ENCODE measurements around the gene PRKACB. TPM values are rescaled to one million over a fixed set of nuclear protein-coding genes. Genes with fewer than 3 reads are reported as not detected.

PRKACB gene
- total and polyA plus RNA-seq, 2 experiments from 2014 or later = 14.6 to 28.0 TPM

DNA sequence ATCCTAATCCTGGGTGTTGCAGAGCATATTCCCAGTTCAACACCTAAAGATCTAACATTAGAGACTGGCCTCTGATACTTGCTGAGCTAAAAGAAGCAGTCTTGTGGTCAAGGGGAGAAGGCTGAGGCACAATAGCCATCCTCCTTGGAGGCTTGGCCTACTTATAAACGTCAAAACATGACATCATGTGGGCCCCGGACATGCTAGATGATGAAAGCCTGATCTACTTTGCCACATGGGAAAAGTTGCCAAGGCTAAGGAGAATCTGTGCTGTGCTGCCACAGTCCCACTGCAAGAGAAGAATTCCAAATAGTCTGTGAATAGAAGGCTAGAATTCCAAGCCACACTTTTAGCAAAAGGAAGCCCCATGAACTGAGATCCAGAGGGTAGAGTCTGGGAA lies 113.5 kb downstream of the PRKACB start:
- H2AFZ ChIP-seq = no peak overlapping the region
- H3F3A ChIP-seq (replicated peaks; ENCODE audit: low read depth) = no peaks in the 10 kb centered on the region
- ATAC-seq (no peak), DNase-seq (ENCODE audit: low spot score) (no peak)
- no peak overlapping the region for H3K4me2 ChIP-seq
- H3K4me1 ChIP-seq (ENCODE audit: insufficient read depth) = peaks cover 8% of the 10 kb centered on the region; the same call in 1 of the 2 replicates
- no peaks in the 10 kb centered on the region for H3K79me2 ChIP-seq (replicated peaks; ENCODE audit: insufficient read depth)
- H3K27me3 ChIP-seq (ENCODE audit: insufficient read depth) = no peaks in the 10 kb centered on the region
- H3K27ac Mint-ChIP-seq = no peak overlapping the region
- H3K9me2 ChIP-seq (ENCODE audit: insufficient read depth) = peaks cover 8% of the 10 kb centered on the region
- TF ChIP-seq CREB1 (CRISPR knock-in tag; IDR thresholded peaks at IDR 0.05; ENCODE audit: low read depth) = no peak
- no peak for TF ChIP-seq NANOG (IDR thresholded peaks at IDR 0.05; ENCODE audit: borderline replicate concordance)
- TF ChIP-seq EZH2 (IDR thresholded peaks at IDR 0.05; ENCODE audit: low read depth, unreplicated experiment) = no peak
- TF ChIP-seq JUNB (IDR thresholded peaks at IDR 0.05; ENCODE audit: unreplicated experiment) = no peak
- TF ChIP-seq ZNF331 (CRISPR knock-in tag; IDR thresholded peaks at IDR 0.05; ENCODE audit: low read depth) = no peak
- no peak overlapping the region for H3K4me3 Mint-ChIP-seq
- H3K36me3 Mint-ChIP-seq (ENCODE audit: low read depth) = no peaks in the 10 kb centered on the region
- no peaks in the 10 kb centered on the region for H3K27me3 Mint-ChIP-seq (ENCODE audit: insufficient read depth, low read depth, poor library complexity)
- no peaks in the 10 kb centered on the region for H3K36me3 ChIP-seq (ENCODE audit: insufficient read depth)
- H3K4me1 Mint-ChIP-seq = peaks cover 12% of the 10 kb centered on the region
- no peak overlapping the region for H3K4me3 ChIP-seq
- H3K9me3 Mint-ChIP-seq = no peaks in the 10 kb centered on the region
- H3K27ac ChIP-seq (ENCODE audit: low read depth) = no peak overlapping the region
- H4K20me1 ChIP-seq (replicated peaks; ENCODE audit: insufficient read depth) = no peaks in the 10 kb centered on the region; the same call in 1 of the 2 replicates

DNA sequence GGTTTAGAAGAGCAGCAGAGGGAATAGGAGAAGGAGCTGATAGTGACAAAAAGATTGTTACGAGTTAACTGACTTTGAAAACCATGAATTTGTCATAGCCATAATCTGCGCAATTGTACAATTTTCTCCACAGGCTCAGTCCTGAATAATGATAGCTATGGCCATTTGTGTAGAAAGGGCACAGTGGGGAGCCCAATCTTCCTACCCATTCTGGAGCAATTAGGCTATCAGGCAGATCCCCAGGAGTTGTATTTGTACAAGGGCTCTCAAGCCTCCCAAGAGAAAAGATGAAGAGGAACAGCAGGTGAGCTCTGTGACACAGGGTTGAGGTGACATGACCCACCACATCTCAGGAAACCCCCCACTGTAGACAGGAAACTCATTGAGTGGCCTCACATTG lies 115.3 kb downstream of the PRKACB start:
- Mint-ChIP-seq H3K9me3 (no peaks in the 10 kb centered on the region), H3K36me3 (ENCODE audit: low read depth) (no peaks in the 10 kb centered on the region), H3K4me3 (no peak overlapping the region), H3K4me1 (peaks cover 9% of the 10 kb centered on the region), H3K27me3 (ENCODE audit: insufficient read depth, low read depth, poor library complexity) (no peaks in the 10 kb centered on the region), H3K27ac (no peak overlapping the region)
- TF ChIP-seq, protein P1, sequence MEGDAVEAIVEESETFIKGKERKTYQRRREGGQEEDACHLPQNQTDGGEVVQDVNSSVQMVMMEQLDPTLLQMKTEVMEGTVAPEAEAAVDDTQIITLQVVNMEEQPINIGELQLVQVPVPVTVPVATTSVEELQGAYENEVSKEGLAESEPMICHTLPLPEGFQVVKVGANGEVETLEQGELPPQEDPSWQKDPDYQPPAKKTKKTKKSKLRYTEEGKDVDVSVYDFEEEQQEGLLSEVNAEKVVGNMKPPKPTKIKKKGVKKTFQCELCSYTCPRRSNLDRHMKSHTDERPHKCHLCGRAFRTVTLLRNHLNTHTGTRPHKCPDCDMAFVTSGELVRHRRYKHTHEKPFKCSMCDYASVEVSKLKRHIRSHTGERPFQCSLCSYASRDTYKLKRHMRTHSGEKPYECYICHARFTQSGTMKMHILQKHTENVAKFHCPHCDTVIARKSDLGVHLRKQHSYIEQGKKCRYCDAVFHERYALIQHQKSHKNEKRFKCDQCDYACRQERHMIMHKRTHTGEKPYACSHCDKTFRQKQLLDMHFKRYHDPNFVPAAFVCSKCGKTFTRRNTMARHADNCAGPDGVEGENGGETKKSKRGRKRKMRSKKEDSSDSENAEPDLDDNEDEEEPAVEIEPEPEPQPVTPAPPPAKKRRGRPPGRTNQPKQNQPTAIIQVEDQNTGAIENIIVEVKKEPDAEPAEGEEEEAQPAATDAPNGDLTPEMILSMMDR (conservative IDR thresholded peaks at IDR 0.05; ENCODE audit: low read depth in 2 of 2) = no peak
- no peak for TF ChIP-seq EZH2phosphoT487 (IDR thresholded peaks at IDR 0.05; ENCODE audit: unreplicated experiment)
- TF ChIP-seq EZH2 (IDR thresholded peaks at IDR 0.05; ENCODE audit: low read depth, unreplicated experiment) = no peak
- no peak for TF ChIP-seq STAT1 (IDR thresholded peaks at IDR 0.05; ENCODE audit: unreplicated experiment)
- TF ChIP-seq ZNF114 (CRISPR knock-in tag; IDR thresholded peaks at IDR 0.05) = no peak
- no peak for TF ChIP-seq ZNF331 (CRISPR knock-in tag; IDR thresholded peaks at IDR 0.05; ENCODE audit: low read depth)
- Histone ChIP-seq H3F3A (replicated peaks; ENCODE audit: low read depth) (no peaks in the 10 kb centered on the region), H3K4me1 (ENCODE audit: insufficient read depth) (peaks cover 3% of the 10 kb centered on the region; the same call in 1 of the 2 replicates), H3K79me2 (replicated peaks; ENCODE audit: insufficient read depth) (no peaks in the 10 kb centered on the region), H3K4me3 (no peak overlapping the region), H3K9me2 (ENCODE audit: insufficient read depth) (peaks cover 8% of the 10 kb centered on the region), H3K36me3 (ENCODE audit: insufficient read depth) (no peaks in the 10 kb centered on the region), H3K27me3 (ENCODE audit: insufficient read depth) (no peaks in the 10 kb centered on the region), H3K27ac (ENCODE audit: low read depth) (no peak overlapping the region), H3K4me2 (no peak overlapping the region), H4K20me1 (replicated peaks; ENCODE audit: insufficient read depth) (no peaks in the 10 kb centered on the region; the same call in 1 of the 2 replicates), H2AFZ (no peak overlapping the region)
- no peak for ATAC-seq
- no peak for DNase-seq (ENCODE audit: low spot score)

DNA sequence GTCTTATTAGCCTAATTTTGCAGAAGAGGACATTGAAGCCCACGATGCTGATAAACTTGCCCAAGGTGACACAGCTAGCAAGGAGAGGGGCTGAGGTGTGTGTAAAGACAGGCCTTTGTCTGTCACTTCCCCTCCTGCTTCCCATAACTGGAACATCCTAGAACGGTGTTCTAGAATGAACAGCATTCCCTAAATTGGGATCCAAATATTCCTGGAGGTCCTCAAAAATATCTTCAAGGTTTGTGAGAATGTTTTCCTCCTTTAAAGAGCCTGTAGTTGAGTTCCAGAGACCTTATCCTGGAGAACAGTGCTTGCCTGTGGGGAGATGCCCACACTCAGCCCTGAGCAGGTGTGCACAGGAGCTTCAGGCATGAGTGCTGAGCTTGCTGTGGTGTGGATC lies 115.9 kb downstream of the PRKACB start:
- no peaks in the 10 kb centered on the region for H3K36me3 Mint-ChIP-seq (ENCODE audit: low read depth)
- H3K27ac Mint-ChIP-seq = no peak overlapping the region
- TF ChIP-seq, protein P2, sequence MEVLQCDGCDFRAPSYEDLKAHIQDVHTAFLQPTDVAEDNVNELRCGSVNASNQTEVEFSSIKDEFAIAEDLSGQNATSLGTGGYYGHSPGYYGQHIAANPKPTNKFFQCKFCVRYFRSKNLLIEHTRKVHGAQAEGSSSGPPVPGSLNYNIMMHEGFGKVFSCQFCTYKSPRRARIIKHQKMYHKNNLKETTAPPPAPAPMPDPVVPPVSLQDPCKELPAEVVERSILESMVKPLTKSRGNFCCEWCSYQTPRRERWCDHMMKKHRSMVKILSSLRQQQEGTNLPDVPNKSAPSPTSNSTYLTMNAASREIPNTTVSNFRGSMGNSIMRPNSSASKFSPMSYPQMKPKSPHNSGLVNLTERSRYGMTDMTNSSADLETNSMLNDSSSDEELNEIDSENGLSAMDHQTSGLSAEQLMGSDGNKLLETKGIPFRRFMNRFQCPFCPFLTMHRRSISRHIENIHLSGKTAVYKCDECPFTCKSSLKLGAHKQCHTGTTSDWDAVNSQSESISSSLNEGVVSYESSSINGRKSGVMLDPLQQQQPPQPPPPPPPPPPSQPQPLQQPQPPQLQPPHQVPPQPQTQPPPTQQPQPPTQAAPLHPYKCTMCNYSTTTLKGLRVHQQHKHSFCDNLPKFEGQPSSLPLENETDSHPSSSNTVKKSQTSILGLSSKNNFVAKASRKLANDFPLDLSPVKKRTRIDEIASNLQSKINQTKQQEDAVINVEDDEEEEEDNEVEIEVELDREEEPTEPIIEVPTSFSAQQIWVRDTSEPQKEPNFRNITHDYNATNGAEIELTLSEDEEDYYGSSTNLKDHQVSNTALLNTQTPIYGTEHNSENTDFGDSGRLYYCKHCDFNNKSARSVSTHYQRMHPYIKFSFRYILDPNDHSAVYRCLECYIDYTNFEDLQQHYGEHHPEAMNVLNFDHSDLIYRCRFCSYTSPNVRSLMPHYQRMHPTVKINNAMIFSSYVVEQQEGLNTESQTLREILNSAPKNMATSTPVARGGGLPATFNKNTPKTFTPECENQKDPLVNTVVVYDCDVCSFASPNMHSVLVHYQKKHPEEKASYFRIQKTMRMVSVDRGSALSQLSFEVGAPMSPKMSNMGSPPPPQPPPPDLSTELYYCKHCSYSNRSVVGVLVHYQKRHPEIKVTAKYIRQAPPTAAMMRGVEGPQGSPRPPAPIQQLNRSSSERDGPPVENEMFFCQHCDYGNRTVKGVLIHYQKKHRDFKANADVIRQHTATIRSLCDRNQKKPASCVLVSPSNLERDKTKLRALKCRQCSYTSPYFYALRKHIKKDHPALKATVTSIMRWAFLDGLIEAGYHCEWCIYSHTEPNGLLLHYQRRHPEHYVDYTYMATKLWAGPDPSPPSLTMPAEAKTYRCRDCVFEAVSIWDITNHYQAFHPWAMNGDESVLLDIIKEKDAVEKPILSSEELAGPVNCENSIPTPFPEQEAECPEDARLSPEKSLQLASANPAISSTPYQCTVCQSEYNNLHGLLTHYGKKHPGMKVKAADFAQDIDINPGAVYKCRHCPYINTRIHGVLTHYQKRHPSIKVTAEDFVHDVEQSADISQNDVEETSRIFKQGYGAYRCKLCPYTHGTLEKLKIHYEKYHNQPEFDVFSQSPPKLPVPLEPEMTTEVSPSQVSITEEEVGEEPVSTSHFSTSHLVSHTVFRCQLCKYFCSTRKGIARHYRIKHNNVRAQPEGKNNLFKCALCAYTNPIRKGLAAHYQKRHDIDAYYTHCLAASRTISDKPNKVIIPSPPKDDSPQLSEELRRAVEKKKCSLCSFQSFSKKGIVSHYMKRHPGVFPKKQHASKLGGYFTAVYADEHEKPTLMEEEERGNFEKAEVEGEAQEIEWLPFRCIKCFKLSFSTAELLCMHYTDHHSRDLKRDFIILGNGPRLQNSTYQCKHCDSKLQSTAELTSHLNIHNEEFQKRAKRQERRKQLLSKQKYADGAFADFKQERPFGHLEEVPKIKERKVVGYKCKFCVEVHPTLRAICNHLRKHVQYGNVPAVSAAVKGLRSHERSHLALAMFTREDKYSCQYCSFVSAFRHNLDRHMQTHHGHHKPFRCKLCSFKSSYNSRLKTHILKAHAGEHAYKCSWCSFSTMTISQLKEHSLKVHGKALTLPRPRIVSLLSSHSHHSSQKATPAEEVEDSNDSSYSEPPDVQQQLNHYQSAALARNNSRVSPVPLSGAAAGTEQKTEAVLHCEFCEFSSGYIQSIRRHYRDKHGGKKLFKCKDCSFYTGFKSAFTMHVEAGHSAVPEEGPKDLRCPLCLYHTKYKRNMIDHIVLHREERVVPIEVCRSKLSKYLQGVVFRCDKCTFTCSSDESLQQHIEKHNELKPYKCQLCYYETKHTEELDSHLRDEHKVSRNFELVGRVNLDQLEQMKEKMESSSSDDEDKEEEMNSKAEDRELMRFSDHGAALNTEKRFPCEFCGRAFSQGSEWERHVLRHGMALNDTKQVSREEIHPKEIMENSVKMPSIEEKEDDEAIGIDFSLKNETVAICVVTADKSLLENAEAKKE (CRISPR knock-in tag; IDR thresholded peaks at IDR 0.05) = no peak
- TF ChIP-seq EZH2 (IDR thresholded peaks at IDR 0.05; ENCODE audit: low read depth, unreplicated experiment) = no peak

More for the DNA sequence above, 115.9 kb downstream of the PRKACB start:
- H3K9me2 ChIP-seq (ENCODE audit: insufficient read depth) = peaks cover 7% of the 10 kb centered on the region
- no peak overlapping the region for H2AFZ ChIP-seq
- DNase-seq (ENCODE audit: low spot score) (no peak), ATAC-seq (no peak)
- H3F3A ChIP-seq (replicated peaks; ENCODE audit: low read depth) = no peaks in the 10 kb centered on the region
- no peaks in the 10 kb centered on the region for H3K27me3 ChIP-seq (ENCODE audit: insufficient read depth)
- H3K27me3 Mint-ChIP-seq (ENCODE audit: insufficient read depth, low read depth, poor library complexity) = no peaks in the 10 kb centered on the region
- H3K79me2 ChIP-seq (replicated peaks; ENCODE audit: insufficient read depth) = no peaks in the 10 kb centered on the region
- no peak overlapping the region for H3K4me2 ChIP-seq
- no peaks in the 10 kb centered on the region for H3K9me3 Mint-ChIP-seq
- no peak overlapping the region for H3K4me3 ChIP-seq
- H3K4me1 Mint-ChIP-seq = peaks cover 3% of the 10 kb centered on the region; the same call in 2 of the 3 replicates
- no peaks in the 10 kb centered on the region for H3K36me3 ChIP-seq (ENCODE audit: insufficient read depth)
- no peak overlapping the region for H3K27ac ChIP-seq (ENCODE audit: low read depth)
- no peaks in the 10 kb centered on the region for H3K4me1 ChIP-seq (ENCODE audit: insufficient read depth)
- H4K20me1 ChIP-seq (replicated peaks; ENCODE audit: insufficient read depth) = no peaks in the 10 kb centered on the region; the same call in 1 of the 2 replicates
- H3K4me3 Mint-ChIP-seq = no peak overlapping the region

Measured in GM23338 (cell line).